Measurements from ENCODE around the gene SLC25A33. TPM values are rescaled to one million over a fixed set of nuclear protein-coding genes. Genes with fewer than 3 reads are reported as not detected.
A peak's percentile ranks its signal among the peaks of the same experiment; 100 is the strongest.
"Not testable (repeated sequence)": the region's sequence is repeated elsewhere in the genome, so short reads cannot be mapped to it uniquely, and the experiment has no call there.

SLC25A33 gene
- polyA plus RNA-seq, 2 of the 4 experiments (the other 2 are of a cell fraction) = 3.1 to 4.9 TPM

- TF ChIP-seq MYC (IDR thresholded peaks at IDR 0.05; ENCODE audit: borderline replicate concordance, low read length) (no peak), EHF (CRISPR knock-in tag; IDR thresholded peaks at IDR 0.05) (no peak), HOXA7 (CRISPR knock-in tag; IDR thresholded peaks at IDR 0.05) (no peak), ZNF302 (CRISPR knock-in tag; IDR thresholded peaks at IDR 0.05) (no peak), RCOR1 (IDR thresholded peaks at IDR 0.05; ENCODE audit: low read depth, low read length) (no peak)
These were observed 19.8 kb downstream of the SLC25A33 start (continued) for GRCh38 chr1:9558946-9559545.

- ChIA-PET POLR2A (no interaction called here), CTCF (no interaction called here)
- no peak overlapping the region for H3K4me2 ChIP-seq
- no peak for TF ChIP-seq HOXB13 (CRISPR knock-in tag; IDR thresholded peaks at IDR 0.05; ENCODE audit: low read depth)
- no peak for TF ChIP-seq FOSB (CRISPR knock-in tag; IDR thresholded peaks at IDR 0.05)
- no peak overlapping the region for H3K27ac ChIP-seq
- no peak for DNase-seq (ENCODE audit: low read depth in 1 of 2, low spot score in 1 of 2)
- 97% methylated on average over 5 of the region's 5 CpGs for WGBS (ENCODE audit: missing lambda C conversion rate)
- H3K4me1 ChIP-seq = peaks cover 20% of the 10 kb centered on the region
- ATAC-seq = no peak
- no peak overlapping the region for H3K4me3 ChIP-seq
- FAIRE-seq = no peak
- no peaks in the 10 kb centered on the region for H3K9me3 ChIP-seq
These were observed 20.4 kb downstream of the SLC25A33 start for GRCh38 chr1:9559673-9560072.

GRCh38 chr1:9560090-9560489, 20.8 kb downstream of the SLC25A33 start:
- DNase-seq (ENCODE audit: low read depth in 1 of 2, low spot score in 1 of 2); FAIRE-seq; POLR2A ChIA-PET; H3K4me2 ChIP-seq; ATAC-seq; H3K27ac ChIP-seq; CTCF ChIA-PET; H3K4me3 ChIP-seq; H3K9me3 ChIP-seq: not testable (repeated sequence)
- H3K4me1 ChIP-seq = peaks cover 17% of the 10 kb centered on the region
- 94% methylated on average over 16 of the region's 17 CpGs for WGBS (ENCODE audit: missing lambda C conversion rate)

- ChIA-PET POLR2A (interaction anchor here (1.5 kb wide), 1 partner anchor 22 kb away, joined by 3 read pairs; the partner anchor contains the start of gene SLC25A33), CTCF (interaction anchor here (0.5 to 1.8 kb wide), 2 partner anchors 12 to 286 kb away, joined by 3 to 7 read pairs; no protein-coding TSS in a partner anchor)
- ATAC-seq (peak; percentile 70 to 76; a peak in 5 of 6 replicates), DNase-seq (ENCODE audit: low read depth in 1 of 2, low spot score in 1 of 2) (peak in 1 of 2 experiments; percentile 73), FAIRE-seq (no peak)
- Histone ChIP-seq H3K4me2 (0 out of 3 replicates have a peak overlapping the region, but pooled peaks have one; percentile 16), H3K9me3 (no peaks in the 10 kb centered on the region), H3K27ac (no peak overlapping the region), H3K4me3 (no peak overlapping the region), H3K4me1 (peaks cover 11% of the 10 kb centered on the region)
- no peak for TF ChIP-seq JUNB (IDR thresholded peaks at IDR 0.05)
- no peak for TF ChIP-seq CHD2 (IDR thresholded peaks at IDR 0.05; ENCODE audit: low read length, partially characterized antibody)
- no peak for TF ChIP-seq MYC (IDR thresholded peaks at IDR 0.05; ENCODE audit: borderline replicate concordance, low read length)
- no peak for TF ChIP-seq E2F6 (IDR thresholded peaks at IDR 0.05; ENCODE audit: borderline replicate concordance, low read depth)
- no peak for TF ChIP-seq KDM5A (IDR thresholded peaks at IDR 0.05)
- WGBS (ENCODE audit: missing lambda C conversion rate) = 42% methylated on average over 3 of the region's 3 CpGs
These were observed 22.2 kb downstream of the SLC25A33 start for GRCh38 chr1:9561429-9561828.

- no peaks in the 10 kb centered on the region for H3K4me1 ChIP-seq
- no peak overlapping the region for H3K4me3 ChIP-seq
- TF ChIP-seq BHLHE40 (IDR thresholded peaks at IDR 0.05; ENCODE audit: low read depth, low read length) = no peak
- no peak for TF ChIP-seq CEBPB (IDR thresholded peaks at IDR 0.05)
- TF ChIP-seq HES2 (IDR thresholded peaks at IDR 0.05) = no peak
- TF ChIP-seq HEYL (CRISPR knock-in tag; IDR thresholded peaks at IDR 0.05) = no peak
- TF ChIP-seq SREBF2 (IDR thresholded peaks at IDR 0.05) = no peak
- TF ChIP-seq MAFK (IDR thresholded peaks at IDR 0.05; ENCODE audit: partially characterized antibody) = no peak
- no peak for TF ChIP-seq ZFP36 (IDR thresholded peaks at IDR 0.05; ENCODE audit: borderline replicate concordance, partially characterized antibody)
- TF ChIP-seq MAX (IDR thresholded peaks at IDR 0.05) = no peak
- TF ChIP-seq NR3C1 (IDR thresholded peaks at IDR 0.05) = no peak
- no peaks in the 10 kb centered on the region for H3K9me3 ChIP-seq
- no peak overlapping the region for H3K4me2 ChIP-seq
- FAIRE-seq = no peak
- no peak for ATAC-seq
- WGBS (ENCODE audit: missing lambda C conversion rate) = 67% methylated on average over 1 of the region's 1 CpG
- POLR2A ChIA-PET = no interaction called here
- H3K27ac ChIP-seq = no peak overlapping the region
- DNase-seq (ENCODE audit: low read depth in 1 of 2, low spot score in 1 of 2) = no peak
- CTCF ChIA-PET = interaction anchor here (1.1 to 1.6 kb wide), 2 partner anchors 74 to 82 kb away, joined by 3 to 8 read pairs; no protein-coding TSS in a partner anchor
These were observed 30.0 kb downstream of the SLC25A33 start for GRCh38 chr1:9569267-9569666.

- CTCF ChIA-PET = interaction anchor here (1.6 kb wide), 1 partner anchor 76 kb away, joined by 8 read pairs; no protein-coding TSS in a partner anchor
- FAIRE-seq; ATAC-seq; H3K4me3 ChIP-seq; H3K4me1 ChIP-seq; POLR2A ChIA-PET; H3K27ac ChIP-seq; H3K9me3 ChIP-seq; H3K4me2 ChIP-seq; DNase-seq (ENCODE audit: low read depth in 1 of 2, low spot score in 1 of 2): not testable (repeated sequence)
- WGBS (ENCODE audit: missing lambda C conversion rate) = 87% methylated on average over 15 of the region's 16 CpGs
These were observed 31.7 kb downstream of the SLC25A33 start for GRCh38 chr1:9570886-9571529.

Measured in A549 (cell line).